ENCODE measurements around the gene RNPEP. TPM values are rescaled to one million over a fixed set of nuclear protein-coding genes. Genes with fewer than 3 reads are reported as not detected.
"Not testable (repeated sequence)": the region's sequence is repeated elsewhere in the genome, so short reads cannot be mapped to it uniquely, and the experiment has no call there.

The RNPEP gene
- total RNA-seq, 1 donor from 2014 or later = 51.4 TPM

DNA sequence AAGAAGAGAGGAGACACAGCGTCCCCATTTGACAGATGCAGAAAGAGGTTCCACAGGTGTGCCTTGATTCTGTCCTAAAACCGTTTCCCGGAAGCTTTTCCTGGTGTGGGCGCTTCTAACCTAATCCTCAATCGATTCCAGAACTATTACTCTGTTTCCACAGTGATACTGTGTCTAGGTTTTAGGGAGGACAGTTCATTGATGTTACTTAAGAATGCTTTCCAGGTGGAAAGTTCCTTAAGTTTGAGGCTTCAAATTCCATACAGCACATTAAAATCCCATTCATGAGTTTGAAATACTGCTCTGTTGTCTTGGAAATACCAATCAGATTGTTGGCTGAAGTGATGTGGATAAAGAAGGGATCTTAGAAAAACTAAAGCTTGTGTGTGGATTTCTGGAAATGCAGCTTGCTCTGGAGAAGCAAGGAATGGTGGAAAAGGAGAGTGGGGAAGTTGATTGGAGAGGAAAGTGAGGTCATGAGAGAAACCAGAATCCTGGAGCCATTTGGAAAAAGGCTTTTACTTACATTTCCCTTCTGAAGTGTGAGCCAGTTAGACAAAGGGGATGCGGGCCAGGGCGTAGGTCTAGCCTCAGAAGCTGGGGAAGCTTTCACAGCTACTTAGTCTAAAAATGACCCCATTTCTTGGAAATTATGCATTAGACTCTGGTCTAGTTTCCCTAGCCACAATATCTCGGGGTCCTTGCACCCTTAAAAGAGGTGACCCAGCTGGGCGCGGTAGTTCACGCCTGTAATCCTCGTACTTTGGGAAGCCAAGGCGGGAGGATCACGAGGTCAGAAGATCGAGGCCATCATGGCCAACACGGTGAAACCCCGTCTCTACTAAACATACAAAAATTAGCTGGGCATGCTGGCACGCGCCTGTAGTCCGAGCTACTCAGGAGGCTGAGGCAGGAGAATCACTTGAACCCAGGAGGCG is 34.6 kb downstream of the RNPEP start:
- H3K9me3 Mint-ChIP-seq (ENCODE audit: unreplicated experiment) = no peaks in the 10 kb centered on the region
- no peak for DNase-seq (ENCODE audit: extremely low spot score, unreplicated experiment)
- no peak overlapping the region for H3K4me3 Mint-ChIP-seq (ENCODE audit: unreplicated experiment)
- H3K27me3 Mint-ChIP-seq (ENCODE audit: unreplicated experiment) = peaks cover 5% of the 10 kb centered on the region
- TF ChIP-seq, protein P1, sequence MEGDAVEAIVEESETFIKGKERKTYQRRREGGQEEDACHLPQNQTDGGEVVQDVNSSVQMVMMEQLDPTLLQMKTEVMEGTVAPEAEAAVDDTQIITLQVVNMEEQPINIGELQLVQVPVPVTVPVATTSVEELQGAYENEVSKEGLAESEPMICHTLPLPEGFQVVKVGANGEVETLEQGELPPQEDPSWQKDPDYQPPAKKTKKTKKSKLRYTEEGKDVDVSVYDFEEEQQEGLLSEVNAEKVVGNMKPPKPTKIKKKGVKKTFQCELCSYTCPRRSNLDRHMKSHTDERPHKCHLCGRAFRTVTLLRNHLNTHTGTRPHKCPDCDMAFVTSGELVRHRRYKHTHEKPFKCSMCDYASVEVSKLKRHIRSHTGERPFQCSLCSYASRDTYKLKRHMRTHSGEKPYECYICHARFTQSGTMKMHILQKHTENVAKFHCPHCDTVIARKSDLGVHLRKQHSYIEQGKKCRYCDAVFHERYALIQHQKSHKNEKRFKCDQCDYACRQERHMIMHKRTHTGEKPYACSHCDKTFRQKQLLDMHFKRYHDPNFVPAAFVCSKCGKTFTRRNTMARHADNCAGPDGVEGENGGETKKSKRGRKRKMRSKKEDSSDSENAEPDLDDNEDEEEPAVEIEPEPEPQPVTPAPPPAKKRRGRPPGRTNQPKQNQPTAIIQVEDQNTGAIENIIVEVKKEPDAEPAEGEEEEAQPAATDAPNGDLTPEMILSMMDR (IDR thresholded peaks at IDR 0.05) = no peak
- peaks cover 13% of the 10 kb centered on the region for H3K4me1 Mint-ChIP-seq (ENCODE audit: unreplicated experiment)
- H3K36me3 Mint-ChIP-seq (ENCODE audit: unreplicated experiment) = no peaks in the 10 kb centered on the region
- H3K27ac Mint-ChIP-seq (ENCODE audit: unreplicated experiment) = no peak overlapping the region

DNA sequence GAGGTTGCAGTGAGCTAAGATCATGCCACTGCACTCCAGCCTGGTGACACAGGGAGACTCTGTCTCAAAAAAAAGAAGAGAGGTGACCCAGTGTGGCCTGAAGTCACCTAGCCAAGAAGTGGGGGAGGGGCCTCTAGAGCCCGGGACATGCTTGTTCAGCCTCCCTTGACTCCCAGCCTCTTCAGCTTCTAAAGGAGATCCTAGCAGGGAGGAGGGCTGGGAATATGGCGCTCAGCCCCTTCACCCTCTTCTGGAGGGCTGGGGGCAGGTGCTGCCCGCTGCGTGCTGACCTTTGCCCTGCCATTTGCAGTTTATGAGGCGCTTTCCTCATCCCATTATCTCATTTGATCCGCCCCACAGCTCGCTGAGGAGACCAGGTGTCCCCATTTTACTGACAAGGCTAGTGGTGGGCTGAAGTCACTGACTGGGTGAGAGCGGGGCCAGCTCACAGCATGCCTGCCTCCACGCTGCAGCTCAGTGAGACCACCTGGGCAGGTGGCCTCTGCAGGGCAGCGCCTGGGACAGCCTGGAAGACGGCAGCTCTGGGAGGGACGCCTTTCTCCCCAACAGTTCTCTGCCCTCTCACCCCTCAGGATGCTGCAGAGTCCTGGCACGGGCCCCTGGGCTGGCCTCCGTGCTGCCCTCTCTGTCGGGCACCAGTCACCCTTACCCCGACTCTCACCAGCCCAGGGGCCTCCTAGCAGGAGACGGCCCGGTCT is 35.5 kb downstream of the RNPEP start:
- H3K27me3 Mint-ChIP-seq (ENCODE audit: unreplicated experiment) = peaks cover 5% of the 10 kb centered on the region
- H3K9me3 Mint-ChIP-seq (ENCODE audit: unreplicated experiment) = no peaks in the 10 kb centered on the region
- H3K36me3 Mint-ChIP-seq (ENCODE audit: unreplicated experiment) = no peaks in the 10 kb centered on the region
- DNase-seq (ENCODE audit: extremely low spot score, unreplicated experiment) = no peak
- TF ChIP-seq, protein P1 (IDR thresholded peaks at IDR 0.05) = no peak
- no peak overlapping the region for H3K4me3 Mint-ChIP-seq (ENCODE audit: unreplicated experiment)
- no peak overlapping the region for H3K27ac Mint-ChIP-seq (ENCODE audit: unreplicated experiment)
- peaks cover 16% of the 10 kb centered on the region for H3K4me1 Mint-ChIP-seq (ENCODE audit: unreplicated experiment)

DNA sequence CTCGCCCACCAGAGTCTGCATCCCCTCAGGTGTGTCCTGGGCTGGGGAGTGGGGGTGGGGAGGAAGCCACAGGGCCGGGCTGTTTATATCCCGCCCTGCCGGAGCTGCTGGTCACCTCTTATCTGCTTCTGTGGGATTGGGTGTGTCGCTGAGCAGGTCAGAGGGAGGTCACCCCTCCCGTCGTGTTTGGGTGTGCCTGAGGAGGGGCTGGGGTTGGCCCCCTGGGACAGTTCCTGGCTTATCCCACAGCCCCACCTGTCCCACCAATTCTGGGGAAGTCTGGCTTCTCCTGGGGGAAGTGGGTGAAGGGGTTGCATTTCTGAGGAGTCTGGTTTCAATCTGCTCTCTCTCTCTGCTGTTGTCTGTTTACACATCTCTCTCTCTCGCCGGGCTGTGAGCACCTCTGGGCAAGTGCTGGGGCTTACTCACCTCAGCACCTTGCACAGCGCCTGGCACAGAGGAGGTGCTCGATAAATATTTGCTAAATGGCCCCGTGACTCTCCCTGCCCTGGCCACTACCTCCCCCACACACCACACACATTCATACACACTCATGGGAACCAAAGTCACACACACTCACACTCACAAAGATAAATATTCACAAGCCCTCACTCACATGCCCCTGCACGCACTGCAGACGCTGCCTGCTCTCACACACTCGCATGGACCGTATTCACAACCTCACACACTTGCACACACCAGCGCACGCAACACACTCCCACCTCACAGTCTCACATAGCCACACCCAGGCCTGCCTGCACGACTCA is 36.2 kb downstream of the RNPEP start:
- no peaks in the 10 kb centered on the region for H3K9me3 Mint-ChIP-seq (ENCODE audit: unreplicated experiment)
- H3K27me3 Mint-ChIP-seq (ENCODE audit: unreplicated experiment) = peaks cover 5% of the 10 kb centered on the region
- H3K4me3 Mint-ChIP-seq (ENCODE audit: unreplicated experiment) = no peak overlapping the region
- no peak for DNase-seq (ENCODE audit: extremely low spot score, unreplicated experiment)
- peaks cover 21% of the 10 kb centered on the region for H3K4me1 Mint-ChIP-seq (ENCODE audit: unreplicated experiment)
- no peaks in the 10 kb centered on the region for H3K36me3 Mint-ChIP-seq (ENCODE audit: unreplicated experiment)
- TF ChIP-seq, protein P1 (IDR thresholded peaks at IDR 0.05) = no peak
- no peak overlapping the region for H3K27ac Mint-ChIP-seq (ENCODE audit: unreplicated experiment)

DNA sequence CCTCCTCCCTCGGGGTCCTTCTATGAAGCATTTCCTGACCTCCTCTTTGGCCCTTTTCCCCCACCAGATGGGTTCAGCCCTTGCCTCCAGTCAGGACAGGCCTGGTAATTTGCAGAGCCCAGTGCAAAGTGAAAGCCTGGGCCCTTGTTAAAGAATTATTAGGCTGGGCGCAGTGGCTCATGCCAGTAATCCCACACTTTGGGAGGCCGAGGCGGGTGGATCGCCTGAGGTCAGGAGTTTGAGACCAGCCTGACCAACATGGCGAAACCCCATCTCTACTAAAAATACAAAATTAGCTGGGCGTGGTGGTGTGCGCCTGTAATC is 36.7 kb downstream of the RNPEP start:
- not testable (repeated sequence) for H3K27ac Mint-ChIP-seq (ENCODE audit: unreplicated experiment); H3K36me3 Mint-ChIP-seq (ENCODE audit: unreplicated experiment); DNase-seq (ENCODE audit: extremely low spot score, unreplicated experiment); H3K9me3 Mint-ChIP-seq (ENCODE audit: unreplicated experiment); H3K4me3 Mint-ChIP-seq (ENCODE audit: unreplicated experiment); H3K27me3 Mint-ChIP-seq (ENCODE audit: unreplicated experiment)
- peaks cover 21% of the 10 kb centered on the region for H3K4me1 Mint-ChIP-seq (ENCODE audit: unreplicated experiment)

DNA sequence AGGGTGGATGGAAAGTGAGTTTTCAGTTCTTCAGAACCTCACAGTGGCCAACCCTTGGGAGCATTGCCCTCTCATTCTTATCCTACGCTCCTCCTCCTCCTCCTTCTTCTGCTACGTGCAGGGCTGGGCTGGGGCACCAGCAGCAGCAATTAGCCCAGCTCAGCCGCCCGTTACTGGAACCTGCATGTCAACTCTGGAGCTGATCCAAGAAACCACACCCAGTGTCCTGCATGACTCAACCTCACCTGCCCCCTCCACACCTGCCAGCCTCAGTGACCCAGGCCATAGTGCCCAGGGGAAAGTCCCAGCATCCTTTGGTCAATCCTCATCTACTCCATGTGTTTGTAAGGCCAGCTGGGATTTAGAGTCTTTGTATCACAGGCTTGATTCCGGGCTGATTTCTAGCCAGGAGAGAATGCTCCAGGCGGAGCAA is 40.6 kb downstream of the RNPEP start:
- H3K4me3 Mint-ChIP-seq (ENCODE audit: unreplicated experiment) = no peak overlapping the region
- H3K4me1 Mint-ChIP-seq (ENCODE audit: unreplicated experiment) = peaks cover 15% of the 10 kb centered on the region
- DNase-seq (ENCODE audit: extremely low spot score, unreplicated experiment) = no peak
- TF ChIP-seq, protein P1 (IDR thresholded peaks at IDR 0.05) = no peak
- H3K36me3 Mint-ChIP-seq (ENCODE audit: unreplicated experiment) = no peaks in the 10 kb centered on the region
- H3K9me3 Mint-ChIP-seq (ENCODE audit: unreplicated experiment) = no peaks in the 10 kb centered on the region
- no peak overlapping the region for H3K27ac Mint-ChIP-seq (ENCODE audit: unreplicated experiment)
- H3K27me3 Mint-ChIP-seq (ENCODE audit: unreplicated experiment) = no peaks in the 10 kb centered on the region
